ENCODE data around the gene PDCD11. TPM values are rescaled to one million over a fixed set of nuclear protein-coding genes. Genes with fewer than 3 reads are reported as not detected.
"Not testable (repeated sequence)": the region's sequence is repeated elsewhere in the genome, so short reads cannot be mapped to it uniquely, and the experiment has no call there.

Gene PDCD11
- total RNA-seq, 1 donor = 33.9 TPM

GRCh38 chr10:103416436-103417147 lies 20.2 kb downstream of the PDCD11 start:
- TF ChIP-seq, protein P1, sequence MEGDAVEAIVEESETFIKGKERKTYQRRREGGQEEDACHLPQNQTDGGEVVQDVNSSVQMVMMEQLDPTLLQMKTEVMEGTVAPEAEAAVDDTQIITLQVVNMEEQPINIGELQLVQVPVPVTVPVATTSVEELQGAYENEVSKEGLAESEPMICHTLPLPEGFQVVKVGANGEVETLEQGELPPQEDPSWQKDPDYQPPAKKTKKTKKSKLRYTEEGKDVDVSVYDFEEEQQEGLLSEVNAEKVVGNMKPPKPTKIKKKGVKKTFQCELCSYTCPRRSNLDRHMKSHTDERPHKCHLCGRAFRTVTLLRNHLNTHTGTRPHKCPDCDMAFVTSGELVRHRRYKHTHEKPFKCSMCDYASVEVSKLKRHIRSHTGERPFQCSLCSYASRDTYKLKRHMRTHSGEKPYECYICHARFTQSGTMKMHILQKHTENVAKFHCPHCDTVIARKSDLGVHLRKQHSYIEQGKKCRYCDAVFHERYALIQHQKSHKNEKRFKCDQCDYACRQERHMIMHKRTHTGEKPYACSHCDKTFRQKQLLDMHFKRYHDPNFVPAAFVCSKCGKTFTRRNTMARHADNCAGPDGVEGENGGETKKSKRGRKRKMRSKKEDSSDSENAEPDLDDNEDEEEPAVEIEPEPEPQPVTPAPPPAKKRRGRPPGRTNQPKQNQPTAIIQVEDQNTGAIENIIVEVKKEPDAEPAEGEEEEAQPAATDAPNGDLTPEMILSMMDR (IDR thresholded peaks at IDR 0.05; ENCODE audit: insufficient read depth, low read length) = peak; percentile 58
- peak; percentile 84 for DNase-seq (ENCODE audit: low read depth)
- no peak overlapping the region for H3K4me3 ChIP-seq (ENCODE audit: low read depth, low read length)

DNA sequence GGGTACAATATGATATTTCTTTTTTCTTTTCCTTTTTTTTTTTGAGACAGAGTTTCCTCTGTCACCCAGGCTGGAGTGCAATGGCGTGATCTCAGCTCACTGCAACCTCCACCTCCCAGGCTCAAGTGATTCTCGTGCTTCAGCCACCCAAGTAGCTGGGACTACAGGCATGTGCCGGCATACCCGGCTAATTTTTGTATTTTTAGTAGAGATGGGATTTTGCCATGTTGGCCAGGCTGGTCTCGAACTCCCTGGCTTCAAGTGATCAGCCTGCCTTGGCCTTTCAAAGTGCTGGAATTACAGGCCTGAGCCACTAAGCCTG lies 20.7 kb downstream of the PDCD11 start:
- H3K4me3 ChIP-seq (ENCODE audit: low read depth, low read length); DNase-seq (ENCODE audit: low read depth): not testable (repeated sequence)

GRCh38 chr10:103417601-103418000 lies 21.2 kb downstream of the PDCD11 start:
- TF ChIP-seq, protein P1 (IDR thresholded peaks at IDR 0.05; ENCODE audit: insufficient read depth, low read length) = no peak
- no peak overlapping the region for H3K4me3 ChIP-seq (ENCODE audit: low read depth, low read length)
- DNase-seq (ENCODE audit: low read depth) = no peak

DNA sequence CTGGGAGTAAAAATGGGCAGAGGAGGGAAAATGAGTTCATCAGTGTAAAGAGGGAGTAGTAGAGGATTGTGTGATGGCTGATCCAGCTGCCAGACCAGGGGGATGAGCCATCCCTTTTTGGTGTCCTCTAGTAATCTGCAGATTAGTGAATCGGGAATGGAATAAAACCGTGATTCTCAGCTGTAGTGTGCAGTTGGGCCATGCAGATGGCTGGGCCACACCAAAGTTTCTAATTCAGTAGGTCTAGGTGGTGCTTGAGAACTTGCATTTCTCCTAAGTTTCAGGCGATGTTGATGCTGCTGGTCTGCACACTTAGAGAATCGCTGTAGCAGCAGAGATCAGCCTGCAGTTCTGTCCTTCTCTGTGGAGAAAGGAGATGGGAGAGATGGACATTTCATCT lies 22.7 kb downstream of the PDCD11 start:
- DNase-seq (ENCODE audit: low read depth) = no peak
- TF ChIP-seq, protein P1 (IDR thresholded peaks at IDR 0.05; ENCODE audit: insufficient read depth, low read length) = no peak
- H3K4me3 ChIP-seq (ENCODE audit: low read depth, low read length) = no peak overlapping the region

GRCh38 chr10:103423748-103424147 lies 27.3 kb downstream of the PDCD11 start:
- DNase-seq (ENCODE audit: low read depth) = no peak
- TF ChIP-seq, protein P1 (IDR thresholded peaks at IDR 0.05; ENCODE audit: insufficient read depth, low read length) = no peak
- H3K4me3 ChIP-seq (ENCODE audit: low read depth, low read length) = no peak overlapping the region

DNA sequence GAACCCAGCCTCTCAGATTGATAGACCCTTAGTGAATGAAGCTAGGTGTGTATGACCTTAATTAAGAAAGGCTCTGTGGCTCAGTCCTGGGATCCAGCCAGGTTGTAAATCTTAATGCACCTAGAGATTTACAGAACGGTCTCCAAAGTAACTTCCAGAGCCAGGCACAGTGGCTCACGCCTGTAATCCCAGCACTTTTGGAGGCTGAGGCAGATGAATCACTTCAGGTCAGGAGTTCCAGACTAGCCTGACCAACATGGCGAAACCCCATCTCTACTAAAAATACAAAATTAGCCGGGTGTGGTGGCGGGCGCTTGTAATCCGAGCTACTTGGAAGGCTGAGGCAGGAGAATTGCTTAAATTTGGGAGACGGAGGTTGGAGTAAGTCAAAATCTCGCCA lies 31.4 kb downstream of the PDCD11 start:
- no peak for DNase-seq (ENCODE audit: low read depth)
- TF ChIP-seq, protein P1 (IDR thresholded peaks at IDR 0.05; ENCODE audit: insufficient read depth, low read length) = no peak
- no peak overlapping the region for H3K4me3 ChIP-seq (ENCODE audit: low read depth, low read length)

- DNase-seq (ENCODE audit: low read depth) = no peak
- no peak overlapping the region for H3K4me3 ChIP-seq (ENCODE audit: low read depth, low read length)
- TF ChIP-seq, protein P1 (IDR thresholded peaks at IDR 0.05; ENCODE audit: insufficient read depth, low read length) = no peak
These were observed 32.7 kb downstream of the PDCD11 start for GRCh38 chr10:103428989-103429643.
